IPS DF 4.7 (cell line): Measurements from ENCODE around the gene SLC35G6.
"Not testable (repeated sequence)": the region's sequence is repeated elsewhere in the genome, so short reads cannot be mapped to it uniquely, and the experiment has no call there.

Experiments used
- DNase-seq: peaks from one replicate; pipeline ENCODE4 v3.0.0-alpha.2; 2013; ENCODE audit warnings: low spot score; ENCODE audit errors: extremely low read depth

The SLC35G6 gene

DNA sequence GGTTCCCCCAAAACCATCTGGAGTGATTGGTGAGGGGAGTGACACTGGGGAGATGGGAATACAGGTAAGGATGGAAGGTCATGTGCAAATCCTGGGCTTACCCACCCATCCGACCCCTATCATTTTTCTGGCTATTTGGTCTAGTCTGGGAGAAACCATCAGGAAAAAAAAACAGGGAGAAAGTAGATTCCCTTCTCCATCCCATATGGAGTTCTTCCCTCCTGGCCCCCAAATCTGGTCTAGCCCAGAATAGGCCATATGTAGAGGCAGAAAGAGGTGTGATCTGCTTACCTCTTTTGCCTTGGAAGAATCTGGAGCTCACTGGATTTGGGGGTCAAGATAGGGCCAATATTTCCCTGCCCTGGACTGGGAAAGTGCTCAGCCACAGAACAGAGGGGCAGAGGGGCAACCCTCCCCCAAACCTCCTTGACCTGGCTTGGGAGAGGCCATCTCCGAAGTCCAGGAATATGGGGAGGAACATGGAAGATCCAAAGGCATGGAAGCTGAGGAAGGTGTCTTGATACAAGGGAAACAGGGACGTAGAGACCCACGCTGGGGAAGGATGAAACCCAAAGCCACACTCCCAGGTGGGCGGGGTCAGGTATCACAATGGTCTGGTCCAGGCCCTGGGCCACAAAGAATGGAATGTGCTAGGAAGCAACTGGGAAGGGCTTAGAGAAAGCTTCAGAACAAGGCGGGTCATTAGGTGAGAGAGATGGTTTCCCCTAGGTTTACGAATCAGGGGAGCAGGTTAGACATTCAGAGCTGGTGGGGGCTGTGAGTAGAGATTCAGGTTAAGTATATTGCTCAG is 20.2 kb upstream of the SLC35G6 start:
- no peak for DNase-seq

DNA sequence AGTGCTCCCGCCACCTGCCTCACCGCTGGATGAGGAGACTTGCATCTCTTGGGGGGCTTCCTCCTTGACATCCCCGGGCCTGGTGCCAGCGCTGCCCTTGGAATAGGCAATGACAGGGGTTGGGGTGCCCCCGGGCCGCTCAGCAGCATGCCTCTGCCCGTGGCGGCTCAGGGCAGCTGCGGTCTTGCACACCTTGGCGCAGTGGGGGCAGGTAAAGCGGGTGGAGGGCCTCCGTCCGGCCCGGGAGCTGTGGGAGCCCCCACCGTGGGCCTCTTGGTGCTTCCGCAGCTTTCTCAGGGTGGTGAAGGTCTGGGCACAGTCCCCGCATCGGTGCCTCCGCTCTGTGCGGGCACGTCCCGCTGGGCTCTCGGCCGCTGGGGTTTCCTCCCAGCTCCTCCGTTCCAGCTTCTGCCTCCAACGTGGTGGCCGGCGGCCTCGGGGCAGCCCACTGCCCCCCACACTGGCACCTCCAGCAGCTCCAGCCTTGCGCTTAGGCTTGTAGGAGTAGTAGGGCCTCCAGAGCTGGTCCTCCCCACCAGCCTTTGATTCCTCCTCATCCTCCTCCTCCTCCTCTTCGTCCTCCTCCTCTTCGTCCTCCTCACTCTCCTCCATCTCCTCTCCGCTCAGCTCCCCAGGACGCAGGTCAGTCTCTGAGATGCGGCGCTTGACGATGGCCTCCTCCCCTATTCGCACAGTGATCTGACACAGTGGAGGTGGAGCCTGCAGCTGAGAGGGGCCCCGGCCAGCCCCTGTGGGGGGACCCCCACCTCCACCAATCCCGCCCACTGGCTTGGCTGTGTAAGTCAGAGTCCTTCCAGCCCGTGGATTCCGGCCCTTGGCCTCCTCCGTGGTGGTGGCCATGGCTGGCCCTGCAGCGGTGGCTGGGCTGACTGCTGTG is 18.5 kb upstream of the SLC35G6 start:
- DNase-seq, result no peak

DNA sequence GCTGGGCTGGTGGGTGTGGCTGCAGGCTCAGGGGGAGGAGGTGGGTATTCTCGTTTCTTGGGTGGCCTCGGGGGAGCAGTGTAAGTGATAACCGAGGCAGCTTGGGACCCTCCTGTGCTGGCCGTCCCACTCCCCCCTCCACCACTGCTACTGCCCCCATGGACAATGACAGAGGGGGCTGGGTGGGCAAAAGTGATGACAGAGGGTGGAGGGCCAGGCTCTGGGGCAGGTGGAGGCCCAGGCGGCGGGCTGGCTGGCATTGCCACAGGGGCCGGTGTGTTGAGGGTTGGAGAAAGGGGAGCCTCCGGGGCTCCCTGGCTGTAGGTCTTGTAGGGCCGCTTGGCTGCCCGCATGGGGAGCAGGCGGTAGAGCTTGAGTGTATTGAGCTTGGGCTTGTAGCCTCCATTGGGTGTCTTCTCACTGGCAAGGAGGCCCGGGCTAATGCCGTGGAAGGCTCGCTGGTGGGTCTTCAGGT is 17.8 kb upstream of the SLC35G6 start:
- no peak for DNase-seq

DNA sequence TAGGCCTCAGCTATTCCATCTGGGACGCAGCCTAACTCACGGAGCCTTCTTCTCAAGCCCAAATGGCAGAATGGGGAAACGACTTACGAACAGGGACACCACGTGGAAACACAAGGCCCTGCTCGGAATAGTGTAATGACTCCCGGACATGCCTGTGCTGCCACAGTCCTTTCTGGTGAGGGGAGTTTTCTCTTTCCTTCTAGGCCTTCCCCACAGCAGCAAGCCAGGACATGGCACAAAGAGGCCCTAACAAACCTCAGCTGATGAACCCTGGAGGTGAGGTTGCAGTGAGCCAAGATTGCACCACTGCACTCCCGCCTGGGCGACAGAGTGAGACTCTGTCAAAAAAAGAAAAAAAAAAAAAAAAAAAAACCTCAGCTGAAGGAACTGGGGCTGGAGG is 17.2 kb upstream of the SLC35G6 start:
- DNase-seq, result no peak

DNA sequence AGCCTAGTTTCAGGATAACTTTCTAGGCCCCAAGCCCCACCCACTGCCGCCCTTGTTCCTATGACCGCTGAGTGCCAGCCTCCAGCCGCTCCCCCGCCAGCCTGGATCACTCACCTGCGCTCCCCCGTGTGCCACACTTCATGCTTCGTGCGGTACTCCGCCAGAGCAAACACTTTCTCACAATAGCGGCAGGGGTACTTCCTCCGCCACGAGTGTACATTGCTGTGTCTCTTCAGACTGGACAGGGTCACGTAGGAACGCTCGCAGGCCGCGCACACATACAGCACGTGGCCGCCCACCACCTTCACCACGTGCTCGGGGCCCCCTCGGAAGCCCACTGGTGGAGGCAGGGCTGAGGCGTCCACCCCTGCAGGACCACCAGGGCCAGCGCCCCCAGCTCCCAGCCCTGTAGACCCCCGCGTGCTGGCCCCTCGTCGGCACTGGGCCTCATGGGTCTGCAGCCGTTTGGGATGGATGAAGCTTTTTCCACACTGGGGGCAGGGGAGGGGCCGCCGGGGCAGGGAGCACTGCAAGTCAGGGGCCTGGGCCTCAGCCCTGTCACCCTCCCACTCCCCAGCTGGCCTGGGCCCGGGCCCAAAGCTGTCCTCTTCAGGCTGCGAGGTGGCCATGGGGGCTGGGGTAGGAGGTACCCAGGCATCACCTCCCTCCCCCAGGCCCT is 15.5 kb upstream of the SLC35G6 start:
- no peak for DNase-seq

DNA sequence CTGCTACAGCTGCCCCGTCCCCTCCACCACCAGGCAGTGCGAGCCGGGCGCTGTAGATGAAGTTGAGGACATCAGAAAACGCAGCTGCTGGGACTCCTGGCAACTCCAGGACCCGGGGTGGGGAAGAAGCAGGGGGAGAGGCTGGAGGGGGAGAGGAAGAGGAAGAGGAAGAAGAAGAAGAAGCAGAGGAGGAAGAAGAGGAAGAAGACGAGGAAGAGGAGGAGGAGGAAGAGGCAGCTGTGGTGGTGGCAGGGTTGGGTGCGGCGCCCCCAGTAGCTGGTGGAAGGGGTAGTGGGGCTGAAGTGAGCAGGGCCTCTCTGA is 15.0 kb upstream of the SLC35G6 start:
- no peak for DNase-seq

DNA sequence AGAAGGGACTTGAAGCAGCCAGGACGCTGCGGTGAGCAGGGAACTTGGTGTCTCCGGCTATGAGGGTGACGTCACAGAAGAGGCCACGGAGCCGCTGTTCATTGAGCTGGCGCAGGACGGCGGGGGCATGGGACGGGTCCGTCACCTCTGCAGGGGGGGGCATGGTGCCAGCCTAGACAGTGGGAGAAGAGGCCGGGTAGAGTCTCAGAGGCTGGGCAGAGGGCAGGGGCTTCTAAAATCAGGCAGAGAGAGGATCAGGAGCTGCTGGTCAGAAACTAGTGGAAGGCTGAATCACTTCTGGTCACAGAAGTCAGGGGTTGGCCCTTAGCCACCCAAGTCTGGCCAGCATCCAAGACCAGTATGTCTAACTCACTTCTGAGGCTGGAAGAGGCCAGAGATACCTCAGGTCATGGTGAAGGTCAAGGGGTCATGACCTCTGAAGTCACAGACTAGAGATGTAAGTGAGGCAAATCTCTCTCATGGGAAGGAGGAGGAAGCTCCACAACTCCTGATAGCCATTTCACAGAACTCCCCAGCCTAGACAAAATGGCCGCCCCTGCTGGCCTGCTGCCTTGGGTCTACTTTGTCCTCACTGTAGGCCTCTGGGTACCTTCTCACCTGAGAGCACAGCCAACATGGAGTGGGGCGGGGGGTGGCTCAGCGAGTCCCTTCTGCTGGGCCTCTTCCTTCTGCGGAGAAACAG is 14.5 kb upstream of the SLC35G6 start:
- no peak for DNase-seq

DNA sequence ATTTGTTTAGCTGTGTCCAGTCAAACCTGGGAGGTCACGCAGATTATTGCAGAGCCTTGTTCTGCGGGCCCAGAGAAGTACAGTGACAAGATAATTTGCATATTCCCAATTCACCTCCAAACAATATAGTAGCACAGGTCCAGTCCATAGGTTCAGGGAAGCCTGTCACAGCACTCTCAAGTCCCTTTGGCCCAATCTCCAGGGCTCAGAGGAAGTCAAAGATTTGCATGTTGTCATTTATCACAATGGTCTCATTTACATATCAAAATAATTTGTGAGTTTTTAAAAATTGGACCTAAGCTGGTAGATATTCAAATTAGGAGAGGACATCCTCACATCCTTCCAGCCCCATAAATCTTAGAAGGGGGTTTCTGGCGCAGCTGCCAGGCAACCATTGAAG is 13.7 kb upstream of the SLC35G6 start:
- DNase-seq, result no peak

DNA sequence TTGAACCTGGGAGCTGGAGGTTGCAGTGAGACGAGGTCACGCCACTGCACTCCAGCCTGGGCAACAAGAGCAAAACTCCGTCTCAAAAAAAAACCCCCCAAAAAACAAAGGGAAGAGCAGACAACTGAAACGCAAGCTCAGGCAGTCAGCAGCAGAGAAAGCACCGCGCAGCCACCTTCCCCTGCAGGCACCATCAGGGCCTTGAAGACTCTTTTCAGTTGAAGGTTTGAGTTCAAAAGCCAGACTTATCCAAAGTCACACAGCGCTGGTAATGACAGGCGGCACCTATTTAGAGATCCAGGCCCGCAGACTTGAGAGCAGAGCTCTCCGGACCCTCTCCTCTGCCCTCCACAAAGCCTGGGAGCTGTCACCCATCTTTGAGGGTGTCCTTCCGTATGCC is 13.0 kb upstream of the SLC35G6 start:
- DNase-seq, result no peak

DNA sequence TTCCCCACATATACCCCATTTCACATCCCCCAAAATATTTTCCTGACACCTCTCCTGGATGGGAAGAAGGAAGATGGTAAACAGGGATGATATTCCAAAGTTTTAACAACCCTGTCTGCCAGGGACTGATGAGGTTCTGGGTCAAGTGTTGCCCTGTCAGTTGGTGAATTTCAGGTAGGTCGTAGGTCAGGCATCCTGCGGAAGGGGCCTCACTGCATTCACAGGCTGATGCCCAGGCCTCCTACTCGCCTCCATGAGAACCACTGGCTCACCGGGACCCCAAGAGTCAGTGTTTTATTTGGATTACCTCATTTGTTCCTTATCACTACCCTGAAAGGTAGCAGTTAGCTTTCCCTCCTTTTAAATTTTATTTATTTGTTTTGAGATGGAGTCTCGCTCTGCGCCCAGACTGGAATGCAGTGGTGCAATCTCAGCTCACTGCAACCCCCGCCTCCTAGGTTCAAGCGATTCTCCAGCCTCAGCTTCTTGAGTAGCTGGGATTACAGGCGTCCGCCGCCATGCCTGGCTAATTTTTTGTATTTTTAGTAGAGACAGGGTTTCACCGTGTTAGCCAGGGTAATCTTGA is 12.3 kb upstream of the SLC35G6 start:
- DNase-seq, result no peak

DNA sequence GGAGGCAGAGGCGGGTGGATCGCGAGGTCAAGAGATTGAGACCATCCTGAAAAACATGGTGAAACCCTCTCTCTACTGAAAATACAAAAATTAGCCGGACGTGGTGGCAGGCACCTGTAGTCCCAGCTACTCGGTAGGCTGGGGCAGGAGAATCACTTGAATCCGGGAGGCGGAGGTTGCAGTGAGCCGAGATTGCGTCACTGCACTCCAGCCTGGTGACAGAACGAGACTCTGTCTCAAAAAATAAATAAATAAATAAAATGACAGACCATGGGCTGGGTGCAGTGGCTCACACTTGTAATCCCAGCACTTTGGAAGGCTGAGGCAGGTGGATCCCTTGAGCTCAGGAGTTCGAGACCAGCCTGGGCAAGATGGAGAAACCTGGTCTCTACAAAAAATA is 11.4 kb upstream of the SLC35G6 start:
- DNase-seq, result not testable (repeated sequence)

DNA sequence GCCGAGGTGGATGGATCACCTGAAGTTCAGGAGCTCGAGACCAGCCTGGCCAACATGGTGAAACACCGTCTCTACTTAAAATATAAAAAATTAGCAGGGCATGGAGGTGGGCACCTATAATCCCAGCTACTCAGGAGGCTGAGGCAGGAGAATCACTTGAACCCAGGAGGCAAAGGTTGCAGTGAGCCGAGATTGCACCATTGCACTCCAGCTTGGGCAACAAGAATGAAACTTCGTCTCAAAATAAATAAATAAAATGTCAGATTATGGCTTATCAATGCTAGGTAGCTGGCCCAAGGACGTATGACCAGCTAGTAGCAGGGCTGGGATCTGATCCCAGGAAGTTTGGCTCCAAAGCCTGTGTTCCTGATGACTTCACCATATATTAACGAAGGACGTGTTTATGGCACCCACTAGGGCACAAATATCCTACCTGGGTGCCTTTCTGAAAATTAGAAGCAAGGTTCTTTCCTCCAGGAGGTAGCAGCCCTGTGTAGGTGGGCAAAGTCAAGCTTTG is 10.7 kb upstream of the SLC35G6 start:
- not testable (repeated sequence) for DNase-seq

DNA sequence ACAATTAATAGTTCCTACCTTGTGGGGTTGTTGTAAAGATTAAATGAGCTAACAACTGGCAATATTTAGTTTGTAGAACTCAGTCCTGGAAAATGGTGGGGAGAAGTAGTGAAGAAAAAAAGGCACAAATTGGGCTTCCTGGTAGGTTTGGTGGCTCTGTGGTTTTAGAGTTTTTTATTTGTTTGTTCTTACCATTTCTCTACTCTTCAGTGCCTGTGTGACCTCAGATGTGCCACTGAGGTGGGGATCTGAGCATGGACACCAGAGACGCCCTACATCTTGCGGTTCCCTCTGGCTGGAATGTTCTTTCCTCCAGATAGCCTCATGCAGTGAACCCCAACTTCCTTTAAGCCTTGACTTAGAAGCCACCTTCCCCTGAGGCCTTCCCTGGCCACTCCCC is 9.5 kb upstream of the SLC35G6 start:
- no peak for DNase-seq

DNA sequence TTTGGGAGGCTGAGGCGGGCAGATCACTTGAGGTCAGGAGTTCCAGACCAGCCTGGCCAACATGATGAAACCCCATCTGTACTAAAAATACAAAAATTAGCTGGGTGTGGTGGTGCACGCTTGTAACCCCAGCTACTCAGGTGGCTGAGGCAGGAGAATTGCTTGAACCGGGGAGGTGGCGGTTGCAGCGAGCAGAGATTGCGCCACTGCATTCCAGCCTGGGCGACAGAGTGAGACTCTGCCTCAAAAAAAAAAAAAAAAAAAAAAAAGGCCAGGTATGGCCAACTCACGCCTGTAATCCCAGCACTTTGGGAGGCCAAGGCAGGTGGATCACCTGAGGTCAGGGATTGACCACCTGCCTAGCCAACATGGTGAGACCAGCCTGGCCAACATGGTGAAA is 6.5 kb upstream of the SLC35G6 start:
- not testable (repeated sequence) for DNase-seq

DNA sequence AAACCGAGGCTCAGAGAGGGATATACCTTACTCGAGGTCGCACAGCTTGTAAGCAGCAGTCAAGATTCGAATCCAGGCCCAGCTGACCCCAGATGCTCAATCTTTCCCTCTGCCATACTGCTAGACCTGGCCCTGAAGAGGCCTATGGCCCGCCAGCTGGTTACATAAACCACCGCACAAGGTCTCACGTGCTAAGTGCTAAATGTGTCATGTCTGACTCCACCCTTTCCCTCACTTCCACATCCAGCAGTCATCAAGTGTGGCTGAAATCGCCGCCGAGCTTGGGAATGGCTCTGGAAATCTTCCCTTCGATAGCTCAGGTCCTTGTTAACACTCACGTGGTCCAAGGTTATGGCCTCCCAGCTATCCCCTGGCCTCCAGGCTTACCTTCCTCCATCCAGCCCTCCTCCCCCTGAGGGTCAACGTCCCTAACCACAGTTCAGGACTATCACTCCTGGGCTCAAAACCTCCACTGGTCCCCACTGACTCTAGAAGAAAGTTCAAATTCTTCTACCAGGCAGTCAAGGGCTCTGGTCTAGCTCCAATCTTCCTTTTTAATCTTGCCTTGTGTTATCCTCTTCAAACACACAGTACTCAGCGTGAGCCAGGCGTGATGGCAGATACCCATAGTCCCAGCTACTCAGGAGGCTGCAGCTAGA is 5.4 kb upstream of the SLC35G6 start:
- no peak for DNase-seq

DNA sequence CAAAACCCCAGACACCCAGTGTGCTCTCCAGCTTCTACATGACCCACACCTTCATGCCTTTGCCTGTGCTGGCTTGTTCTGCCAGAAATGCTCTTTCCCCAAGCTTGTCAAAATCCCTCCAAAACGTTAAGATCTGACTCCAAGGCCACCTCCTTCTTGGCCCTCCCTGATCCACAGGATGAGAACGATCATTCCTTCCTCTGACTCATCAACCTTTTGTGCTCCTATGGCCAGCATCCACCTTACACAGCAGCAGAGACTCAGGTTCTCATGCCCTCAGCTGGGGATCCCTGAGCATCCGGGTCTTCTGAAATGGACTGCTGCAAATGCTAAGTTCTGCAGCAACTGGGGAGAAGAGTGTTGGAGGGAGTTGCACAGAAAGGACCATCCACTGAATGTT is 4.8 kb upstream of the SLC35G6 start:
- DNase-seq, result no peak

DNA sequence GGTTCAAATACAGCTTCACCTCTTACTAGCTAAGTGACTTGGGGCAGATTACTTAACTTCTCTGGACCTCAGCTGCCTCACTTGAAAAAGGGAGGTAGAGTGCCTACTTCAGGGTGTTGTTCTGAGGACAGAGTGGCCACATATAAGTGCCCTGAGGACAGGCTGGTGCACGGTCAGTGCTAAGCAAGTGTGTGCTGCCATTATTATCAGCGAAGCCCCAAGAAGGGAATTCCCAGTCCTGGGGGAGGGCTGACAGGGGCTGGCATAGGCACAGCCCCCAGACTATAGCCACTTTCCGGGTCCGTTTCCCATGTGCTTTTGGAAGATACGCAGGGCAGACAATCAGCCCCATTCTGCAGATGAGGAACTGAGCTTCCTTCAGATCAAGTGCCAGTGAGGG is 4.3 kb upstream of the SLC35G6 start:
- no peak for DNase-seq

DNA sequence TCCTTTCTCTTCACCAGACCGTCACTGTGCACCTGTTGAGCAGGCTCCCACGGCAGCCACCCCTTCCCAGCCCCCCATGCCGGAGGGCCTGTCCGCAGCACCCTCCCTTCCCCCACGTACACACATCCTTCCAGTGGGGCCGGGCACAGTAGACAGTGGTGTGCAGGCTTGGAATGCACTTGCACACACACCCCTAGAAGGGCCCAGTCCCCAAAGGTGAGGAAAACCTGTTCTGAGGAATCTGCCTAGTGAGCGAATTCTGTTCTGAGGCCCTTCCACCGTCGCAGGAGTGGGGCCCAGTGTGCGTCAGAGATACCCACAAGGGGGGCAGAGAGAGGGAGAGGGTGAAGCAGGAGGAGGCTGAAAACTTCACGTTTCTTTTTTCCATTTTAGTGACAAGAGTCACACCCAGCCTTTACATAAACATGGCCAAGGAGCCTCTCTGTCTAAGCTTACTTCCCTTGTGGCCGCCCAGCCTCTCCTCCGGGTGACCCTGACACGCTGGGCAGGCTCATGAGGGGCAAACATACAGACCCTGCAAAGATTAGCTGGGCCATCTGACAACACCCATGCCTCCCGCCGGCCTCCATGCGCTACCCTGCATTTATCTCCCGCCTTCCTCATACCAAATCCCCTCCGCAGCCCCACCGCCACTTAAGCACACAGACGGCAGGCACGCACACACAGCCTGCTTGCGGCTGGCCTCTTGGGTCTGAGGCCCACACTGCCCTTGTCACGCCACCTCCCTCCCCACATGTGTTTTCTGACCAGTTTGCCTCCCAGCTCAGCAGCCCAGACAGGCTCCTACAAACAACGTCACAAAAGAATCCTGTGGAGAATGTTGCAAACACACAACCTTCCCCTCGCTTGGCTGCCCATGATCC is 3.6 kb upstream of the SLC35G6 start:
- DNase-seq, result no peak
